Astrocyte of the cerebellum (primary cell): ENCODE measurements around the gene UBFD1.

Experiments used
- DNase-seq: peaks from one replicate; pipeline ENCODE4 v3.0.0-alpha.2; 2011; ENCODE audit warnings: low read depth
- H3K4me3 ChIP-seq: 2 replicates; pipeline ENCODE4 v1.5.1; 2011; ENCODE audit warnings: mild to moderate bottlenecking, low read depth, low read length, moderate library complexity
- in situ Hi-C: cut with HindIII; loops from 2 replicates; pipeline ENCODE4 v1.10.0; 2017; ENCODE audit warnings: low sequenced_read_pairs
- TF ChIP-seq, protein P1 (sequence below): IDR thresholded peaks from 2 replicates; pipeline ENCODE4 v1.5.1; 2012; ENCODE audit warnings: low read length, low read depth, moderate library complexity, mild to moderate bottlenecking; ENCODE audit errors: missing control alignments

UBFD1 gene

DNA sequence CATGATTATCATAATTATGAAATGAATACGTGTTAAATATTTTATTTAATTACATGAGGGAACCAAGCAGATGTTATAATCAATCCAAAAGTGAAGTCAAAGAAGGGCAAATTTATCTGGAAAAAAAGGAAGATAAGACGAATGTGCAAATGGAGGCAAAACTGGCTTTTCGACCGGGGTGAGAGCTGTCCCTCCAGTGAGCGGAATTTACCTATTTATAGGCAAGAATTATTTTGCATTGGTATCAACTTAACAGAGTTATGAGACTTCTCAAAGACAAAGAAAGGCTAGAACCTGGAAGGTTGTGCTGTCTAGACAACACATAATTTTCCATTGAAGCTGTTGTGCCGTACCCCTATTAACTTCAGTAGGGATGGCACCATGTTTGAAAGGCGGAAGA lies 45.8 kb upstream of the UBFD1 start:
- no peak overlapping the region for H3K4me3 ChIP-seq
- DNase-seq = no peak
- in situ Hi-C loops = no loop called here
- TF ChIP-seq, protein P1, sequence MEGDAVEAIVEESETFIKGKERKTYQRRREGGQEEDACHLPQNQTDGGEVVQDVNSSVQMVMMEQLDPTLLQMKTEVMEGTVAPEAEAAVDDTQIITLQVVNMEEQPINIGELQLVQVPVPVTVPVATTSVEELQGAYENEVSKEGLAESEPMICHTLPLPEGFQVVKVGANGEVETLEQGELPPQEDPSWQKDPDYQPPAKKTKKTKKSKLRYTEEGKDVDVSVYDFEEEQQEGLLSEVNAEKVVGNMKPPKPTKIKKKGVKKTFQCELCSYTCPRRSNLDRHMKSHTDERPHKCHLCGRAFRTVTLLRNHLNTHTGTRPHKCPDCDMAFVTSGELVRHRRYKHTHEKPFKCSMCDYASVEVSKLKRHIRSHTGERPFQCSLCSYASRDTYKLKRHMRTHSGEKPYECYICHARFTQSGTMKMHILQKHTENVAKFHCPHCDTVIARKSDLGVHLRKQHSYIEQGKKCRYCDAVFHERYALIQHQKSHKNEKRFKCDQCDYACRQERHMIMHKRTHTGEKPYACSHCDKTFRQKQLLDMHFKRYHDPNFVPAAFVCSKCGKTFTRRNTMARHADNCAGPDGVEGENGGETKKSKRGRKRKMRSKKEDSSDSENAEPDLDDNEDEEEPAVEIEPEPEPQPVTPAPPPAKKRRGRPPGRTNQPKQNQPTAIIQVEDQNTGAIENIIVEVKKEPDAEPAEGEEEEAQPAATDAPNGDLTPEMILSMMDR = no peak

DNA sequence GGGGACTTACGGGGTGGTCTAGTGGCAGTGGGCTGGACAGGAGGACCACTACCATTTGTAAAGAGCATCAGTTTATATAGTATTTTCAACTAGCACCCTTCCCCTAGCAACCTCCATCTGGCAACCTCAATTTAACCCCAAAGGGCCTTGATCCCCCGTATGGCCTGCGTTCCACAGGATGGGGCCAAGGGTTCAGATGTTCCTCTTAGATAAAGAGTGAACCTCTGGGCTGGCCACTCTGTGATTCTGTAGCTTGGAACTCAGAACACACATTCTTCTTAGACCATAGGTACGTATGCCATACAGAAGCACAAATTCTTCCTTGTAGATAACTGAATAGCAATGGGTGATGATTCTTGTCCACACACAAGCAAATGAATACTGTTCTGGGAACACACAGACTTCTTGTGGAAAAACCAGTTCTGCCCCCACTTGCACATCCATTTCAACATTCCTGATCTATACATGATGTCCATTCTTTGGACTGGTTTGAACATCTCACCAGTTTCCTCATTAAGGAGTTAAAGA lies 45.3 kb upstream of the UBFD1 start:
- DNase-seq = no peak
- in situ Hi-C loops = no loop called here
- TF ChIP-seq, protein P1 = no peak
- H3K4me3 ChIP-seq = no peak overlapping the region

DNA sequence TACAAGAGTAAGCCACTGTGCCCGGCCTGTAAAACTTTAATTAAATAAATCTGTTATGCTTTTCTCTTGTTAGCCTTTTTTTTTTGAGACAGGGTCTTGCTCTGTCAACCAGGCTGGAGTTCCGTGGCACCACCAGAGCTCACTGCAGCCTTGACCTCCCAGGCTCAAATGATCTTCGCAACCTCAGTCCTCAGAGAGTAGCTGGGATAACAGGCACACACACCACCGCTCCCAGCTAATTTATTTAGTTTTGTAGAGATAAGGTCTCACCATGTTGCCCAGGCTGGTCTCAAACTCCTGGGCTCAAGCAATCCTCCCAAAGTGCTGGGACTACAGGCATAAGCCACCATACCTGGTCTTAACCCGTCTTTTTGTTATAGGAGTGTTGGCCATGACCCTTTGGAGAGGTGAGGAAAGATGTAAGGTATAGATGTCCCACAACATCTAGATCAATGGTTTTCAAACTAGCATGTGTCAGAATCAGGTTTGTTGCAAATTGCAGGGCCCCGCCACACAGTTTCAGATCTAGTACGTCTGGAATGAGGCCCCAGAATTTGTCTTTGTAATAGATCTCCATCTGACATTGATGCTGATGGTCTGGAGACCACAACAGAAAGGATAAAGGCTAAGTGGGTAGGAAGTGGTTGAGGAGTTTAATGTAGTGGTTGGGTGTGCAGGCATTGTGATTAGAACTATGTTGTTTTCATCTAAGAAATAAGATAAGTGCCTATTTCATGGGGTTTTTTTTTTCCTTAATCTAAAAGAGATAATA lies 43.0 kb upstream of the UBFD1 start:
- TF ChIP-seq, protein P1 = no peak
- DNase-seq = no peak
- H3K4me3 ChIP-seq = no peak overlapping the region
- in situ Hi-C loops = no loop called here

DNA sequence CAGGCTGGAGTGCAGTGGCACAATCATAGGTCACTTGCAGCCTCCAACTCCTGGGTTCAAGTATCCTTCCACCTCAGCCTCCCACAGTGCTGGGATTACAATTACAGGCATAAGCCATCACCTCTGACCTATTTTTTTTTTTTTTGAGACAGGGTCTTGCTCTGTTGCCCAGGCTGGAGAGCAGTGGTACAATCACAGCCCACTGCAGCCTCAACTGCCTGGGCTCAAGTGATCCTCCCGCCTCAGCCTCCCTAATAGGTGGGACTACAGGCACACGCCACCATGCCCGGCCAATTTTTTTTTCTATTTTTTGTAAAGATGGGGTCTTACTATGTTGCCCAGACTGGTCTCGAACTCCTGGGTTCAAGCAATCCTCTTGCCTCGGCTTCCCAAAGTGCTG lies 41.6 kb upstream of the UBFD1 start:
- TF ChIP-seq, protein P1 = no peak

DNA sequence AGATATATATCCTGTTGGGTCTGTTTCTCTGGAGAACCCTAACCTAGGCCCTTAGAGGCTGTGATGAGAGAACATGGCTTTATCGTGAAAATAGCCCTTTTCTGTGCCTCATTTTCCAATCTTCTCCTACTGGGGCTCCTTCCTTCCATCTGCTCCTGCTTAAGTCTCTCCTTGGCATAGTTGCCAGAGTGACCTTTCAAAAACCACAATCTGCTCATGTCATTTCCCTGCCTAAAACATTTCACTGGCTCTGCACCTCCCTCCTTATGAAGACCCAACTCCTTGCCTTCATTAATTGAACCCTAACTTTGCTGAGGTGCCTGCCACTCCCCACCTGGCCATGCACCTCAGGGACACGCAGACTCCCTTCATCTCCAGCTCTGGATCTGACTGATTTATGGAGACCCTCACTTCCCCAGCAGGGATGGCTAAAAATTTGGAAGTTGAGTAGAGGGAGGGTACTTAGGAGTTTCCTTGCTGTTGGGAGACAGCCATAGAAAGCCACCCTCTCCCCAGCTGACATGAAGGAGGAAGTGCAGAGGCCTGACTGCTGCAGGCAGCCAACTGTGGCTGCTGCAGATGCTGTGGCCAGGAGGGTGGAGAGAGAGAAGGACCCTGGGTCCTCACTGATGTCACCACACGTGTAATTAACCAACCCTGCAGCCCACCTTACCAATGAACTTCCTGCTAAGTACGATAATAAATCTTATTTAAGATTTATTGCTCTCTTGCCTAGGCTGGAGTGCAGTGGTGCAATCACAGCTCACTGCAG lies 41.0 kb upstream of the UBFD1 start:
- no peak overlapping the region for H3K4me3 ChIP-seq
- in situ Hi-C loops = no loop called here
- TF ChIP-seq, protein P1 = no peak
- DNase-seq = no peak

More for the DNA sequence above, 41.6 kb upstream of the UBFD1 start:
- no peak for DNase-seq
- no peak overlapping the region for H3K4me3 ChIP-seq
- in situ Hi-C loops = no loop called here

DNA sequence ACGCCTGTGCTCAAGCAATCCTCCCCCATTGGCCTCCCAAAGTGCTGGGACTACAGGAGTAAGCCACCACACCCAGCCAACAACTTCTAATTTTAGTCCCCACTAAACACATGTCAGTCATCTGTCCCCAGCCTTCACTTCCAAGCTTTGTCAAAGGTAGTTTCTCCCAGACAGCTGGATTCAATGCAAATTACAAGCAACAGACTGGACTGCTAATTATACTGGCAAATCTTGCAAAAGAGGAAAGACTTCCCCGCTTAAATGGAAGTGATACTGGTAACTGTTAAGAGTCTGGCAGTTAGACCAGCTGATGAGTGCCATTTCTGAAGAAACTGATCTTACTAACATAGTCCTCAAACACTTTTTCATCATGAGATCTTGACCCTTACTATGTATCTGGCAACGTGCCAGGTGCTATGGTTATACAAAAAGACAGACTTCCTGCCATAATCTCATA lies 39.1 kb upstream of the UBFD1 start:
- DNase-seq = no peak
- TF ChIP-seq, protein P1 = no peak
- in situ Hi-C loops = no loop called here
- H3K4me3 ChIP-seq = no peak overlapping the region
